Cardiac septum (tissue), 1 donor: ENCODE results near the gene KIF3B. TPM values are rescaled to one million over a fixed set of nuclear protein-coding genes. Genes with fewer than 3 reads are reported as not detected.
"Not testable (repeated sequence)": the region's sequence is repeated elsewhere in the genome, so short reads cannot be mapped to it uniquely, and the experiment has no call there.

Source experiments
- DNase-seq: peaks from one replicate; pipeline ENCODE4 v3.0.0-alpha.2; 2020; ENCODE audit warnings: low spot score
- intact Hi-C: fragments of 100-400 bp; cut with DNase I; formaldehyde crosslinking; loops from one replicate; pipeline ENCODE4 v1.14.0; 2022
- total RNA-seq: library from RNA; stranded (reverse); fragmentation: NEBNext Ultra II Directional; extraction: Animal tissue kit (Norgen Biotek cat#: 25700); gene quantifications from one replicate; pipeline ENCODE4 v1.2.1, GENCODE V29; 2021
- donor health status: DM: no; HTN: no; CAD: no.

The KIF3B gene
- total RNA-seq, 1 donor from 2014 or later: 17.3 TPM

DNA sequence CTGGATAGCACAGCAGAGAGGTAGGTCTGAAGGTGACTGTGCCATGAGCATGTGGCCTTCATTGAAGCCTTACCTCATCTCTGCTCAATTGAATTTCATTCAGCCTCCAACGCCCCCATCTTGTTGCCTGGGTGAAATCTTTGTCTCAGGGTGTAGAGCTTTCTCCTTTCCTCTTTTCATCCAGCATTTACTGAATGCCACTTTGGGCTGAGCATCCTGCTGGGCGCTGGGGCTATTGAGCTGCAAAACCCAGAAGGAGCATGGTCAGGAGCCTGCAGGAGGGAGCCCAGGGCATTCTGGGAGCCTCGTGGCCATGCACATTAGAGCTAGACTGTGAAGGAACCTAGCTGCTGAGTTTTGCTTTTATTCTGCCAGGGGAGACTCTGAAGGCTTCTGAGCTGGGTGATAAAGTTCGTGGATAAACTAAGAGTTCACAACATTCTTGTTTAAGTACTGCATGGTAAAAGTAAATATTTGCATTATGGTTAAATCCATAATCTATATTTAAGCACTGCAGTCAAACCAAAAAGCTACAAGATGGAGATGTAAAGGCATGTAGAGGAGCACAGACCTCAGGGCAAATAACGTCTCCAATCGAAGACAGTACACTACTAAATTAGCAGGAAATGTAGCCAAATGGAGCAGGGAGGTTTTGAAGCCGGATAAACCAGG lies 67.5 kb downstream of the KIF3B start:
- no peak for DNase-seq
- intact Hi-C loops: no loop called here

DNA sequence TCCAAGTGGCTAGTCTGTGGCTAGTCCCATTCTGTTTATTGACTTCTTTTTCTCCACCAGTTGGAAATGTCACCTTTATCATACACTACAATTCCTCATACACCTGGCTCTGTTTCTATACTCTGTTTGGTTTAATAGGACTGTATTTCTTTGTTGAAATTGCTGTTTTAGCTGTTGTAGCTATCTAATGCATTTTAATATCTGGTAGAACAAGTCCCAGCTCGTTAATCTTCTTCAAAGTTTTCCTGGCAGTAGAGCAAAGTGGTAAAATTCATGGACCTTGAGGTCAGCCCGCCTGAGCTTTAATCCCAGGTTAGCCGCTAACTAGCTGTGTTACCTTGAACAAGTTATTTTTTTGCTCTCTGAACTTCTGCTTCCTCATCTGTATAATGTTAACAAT lies 70.8 kb downstream of the KIF3B start:
- no peak for DNase-seq

DNA sequence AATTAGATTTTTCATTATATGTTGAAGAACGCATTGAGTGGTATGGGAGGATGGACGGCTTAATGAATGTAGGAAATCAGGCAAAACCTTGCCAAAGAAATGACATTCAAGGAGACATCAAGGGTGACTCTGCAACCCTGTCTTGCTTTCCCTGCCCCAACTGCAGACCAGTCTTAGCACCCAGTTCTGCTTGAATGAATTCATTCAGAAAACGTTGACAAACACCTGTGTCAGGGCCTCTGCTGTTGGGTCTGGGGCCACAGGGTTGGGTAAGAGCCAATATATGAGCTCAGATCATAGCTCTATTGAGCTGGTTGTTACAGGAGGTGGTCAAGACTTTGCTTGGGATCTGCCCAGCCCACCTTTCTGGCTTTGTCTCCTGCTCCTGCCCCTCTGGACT lies 73.0 kb downstream of the KIF3B start:
- intact Hi-C loops: no loop called here
- no peak for DNase-seq

More for the DNA sequence above, 70.8 kb downstream of the KIF3B start:
- intact Hi-C loops: no loop called here

DNA sequence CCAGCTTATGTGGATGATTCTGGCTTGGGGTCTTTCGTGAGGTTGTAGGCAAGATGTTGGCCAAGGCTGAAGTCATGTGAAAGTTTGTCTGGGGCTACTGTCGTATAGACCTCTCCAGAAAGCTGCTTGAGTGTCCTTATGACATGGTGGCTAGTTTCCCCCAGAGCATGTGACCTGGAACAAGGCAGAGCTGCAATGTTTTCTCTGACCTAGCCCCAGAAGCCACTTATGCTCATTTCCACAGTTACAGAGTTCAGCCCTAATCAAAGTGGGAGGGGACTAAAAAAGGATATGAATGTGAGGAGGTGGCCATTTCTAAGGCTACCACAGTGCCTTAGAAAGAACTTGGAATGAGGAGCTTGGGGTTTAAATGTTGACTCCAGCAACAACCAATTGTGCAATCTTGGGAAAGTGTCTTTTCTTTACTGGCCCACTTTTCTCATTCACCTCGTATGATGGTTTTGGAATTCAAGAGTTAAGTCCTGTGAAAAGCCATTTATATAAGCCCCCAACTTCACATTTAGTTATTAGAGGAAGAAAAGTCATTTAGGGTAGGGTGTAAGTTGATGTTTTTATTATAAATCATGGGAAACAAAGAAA lies 74.8 kb downstream of the KIF3B start:
- DNase-seq: no peak
- intact Hi-C loops: no loop called here

DNA sequence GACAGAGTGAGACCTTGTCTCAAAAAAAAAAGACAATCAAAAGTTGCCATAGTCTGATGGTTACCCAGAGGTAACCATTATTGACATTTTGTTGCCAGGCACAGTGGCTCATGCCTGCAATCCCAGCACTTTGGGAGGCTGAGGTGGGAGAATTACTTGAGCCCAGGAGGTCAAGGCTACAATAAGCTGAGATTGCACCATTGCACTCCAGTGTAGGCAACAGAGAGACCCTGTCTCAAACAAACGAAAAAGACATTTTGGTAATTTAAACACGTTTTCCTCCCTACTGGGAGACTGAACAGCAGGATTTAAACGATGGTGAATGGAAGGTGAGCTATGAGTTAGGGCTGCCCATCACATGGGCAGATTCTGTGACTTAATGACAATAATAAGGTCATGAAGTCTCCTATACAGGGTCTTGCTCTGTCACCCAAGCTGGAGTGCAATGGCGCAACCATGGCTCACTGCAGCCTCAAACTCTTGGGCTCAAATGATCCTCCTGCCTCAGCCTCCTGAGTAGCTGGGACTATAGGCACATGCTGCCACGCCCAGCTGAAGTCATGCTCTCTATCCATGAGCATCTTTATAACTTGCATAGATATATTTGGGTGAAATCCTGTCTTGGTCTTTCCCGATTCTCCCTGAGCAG lies 76.5 kb downstream of the KIF3B start:
- DNase-seq: no peak
- intact Hi-C loops: no loop called here

DNA sequence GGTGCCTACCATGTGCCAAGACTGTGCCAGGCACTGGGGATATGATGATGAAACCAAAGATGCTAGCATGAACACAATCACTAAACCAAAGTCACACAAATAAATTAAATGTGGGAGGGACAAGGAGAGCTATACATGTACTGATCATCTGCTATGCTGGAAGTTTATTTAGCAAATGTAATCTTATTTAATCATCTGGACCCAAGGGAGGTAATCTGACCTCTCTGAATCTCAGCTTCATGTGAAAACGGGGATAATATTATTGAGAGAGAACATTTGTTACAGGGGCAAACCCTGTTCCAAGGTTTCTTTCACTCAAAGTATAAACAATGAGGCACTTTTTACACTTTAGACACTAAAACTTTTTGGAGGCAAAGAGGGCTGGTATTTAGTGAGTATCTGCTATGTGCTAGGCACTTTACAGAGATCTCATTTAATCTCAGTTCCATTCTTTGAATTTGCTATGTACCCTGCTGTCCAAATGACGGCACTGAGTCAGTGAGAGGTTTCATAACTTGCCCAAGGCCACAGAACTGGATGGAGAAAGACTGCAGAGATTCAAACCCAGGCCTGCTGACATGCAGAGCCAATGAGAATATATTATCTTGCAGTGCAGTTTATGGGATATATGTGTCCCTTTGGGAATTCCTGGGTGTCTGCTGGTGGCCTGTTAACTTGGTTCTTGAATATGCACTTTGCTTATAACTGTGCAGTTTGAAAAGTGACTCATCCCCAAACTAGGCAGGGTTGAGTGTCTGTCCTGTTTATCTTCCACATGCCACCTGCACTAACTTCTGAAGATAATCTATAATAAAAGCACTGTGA lies 77.4 kb downstream of the KIF3B start:
- intact Hi-C loops: loop anchor here (5.0 kb wide), 3 partner anchors 78 to 148 kb away; partner anchors contain the start of genes KIF3B, PLAGL2 and POFUT1
- DNase-seq: no peak

DNA sequence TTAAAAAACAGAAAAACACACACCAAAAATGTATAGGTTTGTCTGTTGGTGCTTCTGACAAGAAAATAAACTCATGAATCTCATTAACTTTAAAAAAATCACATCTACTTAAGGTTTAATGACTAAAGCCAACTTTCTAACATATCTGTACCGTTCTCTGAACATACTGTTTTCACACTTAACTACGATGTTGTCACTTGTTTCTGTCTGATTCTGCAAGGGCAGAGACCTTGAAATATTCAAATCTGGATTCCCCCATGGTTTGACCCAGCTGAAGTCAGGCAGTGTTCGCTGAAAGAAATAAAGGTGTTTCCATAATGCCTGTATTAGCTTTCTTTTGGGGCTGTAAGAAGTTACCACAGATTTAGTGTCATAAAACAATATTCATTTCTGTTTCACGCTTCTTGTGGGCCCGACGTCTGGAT lies 78.0 kb downstream of the KIF3B start:
- intact Hi-C loops: loop anchor here (5.0 kb wide), 3 partner anchors 78 to 148 kb away; partner anchors contain the start of genes KIF3B, PLAGL2 and POFUT1
- DNase-seq: no peak

DNA sequence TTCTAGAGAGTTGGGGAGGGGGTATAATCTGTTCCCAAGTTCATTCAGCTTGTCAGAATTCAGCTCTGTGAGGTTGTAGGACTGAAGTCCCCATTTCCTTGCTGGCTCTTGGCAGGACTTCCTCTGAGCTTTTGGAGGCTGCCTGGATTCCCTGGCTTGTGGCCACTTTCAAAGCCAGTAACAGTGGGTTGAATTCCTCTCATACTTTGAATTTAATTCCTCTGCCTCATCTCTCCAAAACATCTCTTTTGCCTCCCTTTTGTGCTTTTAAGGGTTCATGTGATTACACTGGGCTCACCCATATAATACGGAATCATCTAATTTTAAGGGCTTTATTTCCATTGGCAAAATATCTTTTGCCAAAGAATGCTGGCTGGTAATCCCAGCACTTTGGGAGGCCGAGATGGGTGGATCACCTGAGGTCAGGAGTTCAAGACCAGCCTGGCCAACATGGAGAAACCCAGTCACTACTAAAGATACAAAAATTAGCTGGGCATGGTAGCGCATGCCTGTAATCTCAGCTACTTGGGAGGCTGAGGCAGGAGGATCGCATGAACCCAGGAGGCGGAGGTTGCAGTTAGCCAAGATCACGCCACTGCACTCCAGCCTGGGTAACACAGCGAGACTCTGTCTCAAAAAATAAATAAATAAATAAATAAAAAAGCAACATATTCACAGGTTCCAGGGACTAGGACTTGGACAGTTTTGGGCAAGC lies 78.6 kb downstream of the KIF3B start:
- DNase-seq: not testable (repeated sequence)
- intact Hi-C loops: loop anchor here (5.0 kb wide), 3 partner anchors 79 to 149 kb away; partner anchors contain the start of genes KIF3B, PLAGL2 and POFUT1

DNA sequence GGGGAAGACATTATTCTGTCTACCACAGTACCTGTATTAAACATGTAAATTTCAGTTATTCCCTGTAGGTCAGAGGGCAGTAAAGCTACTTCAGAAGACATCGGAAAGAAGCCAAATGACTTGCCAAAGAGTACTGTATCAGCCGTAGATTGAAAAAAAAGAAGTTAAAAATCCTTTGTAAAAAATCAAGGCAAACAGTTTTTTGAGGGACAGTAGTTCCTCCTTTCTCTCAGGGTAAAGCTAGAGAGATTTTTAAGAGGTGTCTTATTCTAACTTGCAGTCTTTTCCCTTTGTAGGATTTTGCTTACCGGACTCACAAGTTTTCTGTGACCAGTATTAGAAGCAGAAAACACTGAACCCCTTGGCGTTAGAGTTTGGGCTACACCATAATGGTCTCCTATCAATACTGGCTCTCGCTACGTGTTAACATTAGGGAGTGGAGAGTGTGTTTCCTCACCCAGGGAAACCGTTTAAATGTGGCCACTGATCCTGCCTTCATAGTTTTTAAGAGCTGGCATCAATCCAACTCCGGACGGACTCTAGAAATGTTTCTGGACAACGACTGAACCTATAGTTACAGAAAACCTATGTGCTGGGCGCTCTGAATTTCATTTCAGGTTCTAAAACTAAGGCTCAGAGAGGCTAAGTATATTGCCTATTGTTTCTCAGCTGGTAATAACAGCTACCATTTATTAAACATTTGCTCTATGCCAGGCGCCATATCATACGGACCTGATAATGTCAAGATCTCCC lies 79.3 kb downstream of the KIF3B start:
- intact Hi-C loops: loop anchor here (5.0 kb wide), 3 partner anchors 79 to 149 kb away; partner anchors contain the start of genes KIF3B, PLAGL2 and POFUT1
- no peak for DNase-seq

DNA sequence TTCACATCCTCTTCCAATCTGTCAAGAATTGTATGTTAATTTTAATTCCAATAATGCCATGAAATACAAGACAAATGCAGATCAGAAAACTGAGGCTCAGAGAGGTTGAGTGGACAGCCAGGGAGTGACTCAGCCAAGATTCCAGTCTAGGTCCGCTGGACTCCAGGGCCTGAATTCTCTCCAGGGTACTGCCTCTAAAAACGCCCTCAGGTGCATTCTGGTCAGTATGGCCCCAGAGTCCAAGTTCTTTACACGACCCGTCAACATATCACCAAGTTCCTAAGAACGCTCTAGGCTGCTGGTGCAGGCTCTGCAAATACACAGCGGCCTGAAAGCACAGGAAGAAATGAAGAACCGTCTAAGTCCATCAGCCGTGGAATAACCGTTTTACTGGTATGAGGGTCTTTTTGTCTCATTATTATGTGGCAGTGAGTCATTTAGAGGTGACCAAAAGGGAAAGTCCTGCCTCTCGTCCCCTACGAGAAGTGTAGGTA lies 80.0 kb downstream of the KIF3B start:
- DNase-seq: no peak
- intact Hi-C loops: loop anchor here (5.0 kb wide), 3 partner anchors 80 to 150 kb away; partner anchors contain the start of genes KIF3B, PLAGL2 and POFUT1

DNA sequence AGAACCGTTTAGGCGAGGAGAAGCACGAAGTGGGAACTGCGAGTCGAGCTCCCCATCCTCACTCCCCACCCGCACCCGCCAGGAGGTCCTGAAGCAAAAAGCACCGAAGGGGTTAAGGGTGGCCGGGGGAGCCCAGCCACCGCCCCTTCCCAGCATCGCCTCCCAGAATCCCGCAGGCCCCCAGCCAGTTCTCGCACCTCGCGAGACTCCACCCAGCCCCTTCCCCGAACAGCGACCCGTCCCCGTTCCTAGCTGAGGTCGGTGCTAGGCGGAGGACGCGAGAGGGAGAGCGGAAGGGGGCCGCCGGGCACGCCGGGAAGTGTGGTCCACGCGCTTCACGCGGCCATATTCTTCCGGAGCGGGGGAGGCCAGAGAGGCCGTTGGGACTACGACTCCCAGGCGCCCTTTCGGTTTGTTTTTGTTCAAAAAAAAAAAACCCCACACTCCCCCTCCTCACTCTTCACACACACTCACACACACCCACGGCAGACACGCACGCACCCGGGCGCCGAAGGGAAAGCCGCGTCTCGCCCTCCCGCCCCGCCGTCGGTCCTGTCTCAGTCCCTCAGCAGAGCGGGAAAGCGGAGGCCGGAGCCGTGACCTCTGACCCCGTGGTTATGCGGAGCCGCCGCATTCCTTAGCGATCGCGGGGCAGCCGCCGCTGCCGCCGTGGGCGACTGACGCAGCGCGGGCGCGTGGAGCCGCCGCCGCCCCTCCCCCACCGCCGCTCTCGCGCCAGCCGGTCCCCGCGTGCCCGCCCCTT lies 80.6 kb downstream of the KIF3B start, which contains the start of gene ASXL1:
ASXL1 (plus strand) TSS at position 463 of the 763 bp plus-strand sequence. CDS start 445 bp downstream, outside the sequence.
- intact Hi-C loops: loop anchor here (2.0 to 5.0 kb wide), 4 partner anchors 81 to 249 kb away; partner anchors contain the start of genes KIF3B, PLAGL2, POFUT1 and TM9SF4
- DNase-seq: peak; percentile 99

DNA sequence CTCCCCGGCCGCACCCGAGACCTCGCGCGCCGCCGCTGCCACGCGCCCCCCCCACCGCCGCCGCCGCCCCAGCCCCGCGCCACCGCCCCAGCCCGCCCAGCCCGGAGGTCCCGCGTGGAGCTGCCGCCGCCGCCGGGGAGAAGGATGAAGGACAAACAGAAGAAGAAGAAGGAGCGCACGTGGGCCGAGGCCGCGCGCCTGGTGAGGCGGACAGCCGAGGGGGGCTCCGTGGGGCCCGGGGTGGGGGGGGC lies 81.1 kb downstream of the KIF3B start:
- intact Hi-C loops: loop anchor here (2.0 to 5.0 kb wide), 4 partner anchors 81 to 250 kb away; partner anchors contain the start of genes KIF3B, PLAGL2, POFUT1 and TM9SF4
- no peak for DNase-seq

DNA sequence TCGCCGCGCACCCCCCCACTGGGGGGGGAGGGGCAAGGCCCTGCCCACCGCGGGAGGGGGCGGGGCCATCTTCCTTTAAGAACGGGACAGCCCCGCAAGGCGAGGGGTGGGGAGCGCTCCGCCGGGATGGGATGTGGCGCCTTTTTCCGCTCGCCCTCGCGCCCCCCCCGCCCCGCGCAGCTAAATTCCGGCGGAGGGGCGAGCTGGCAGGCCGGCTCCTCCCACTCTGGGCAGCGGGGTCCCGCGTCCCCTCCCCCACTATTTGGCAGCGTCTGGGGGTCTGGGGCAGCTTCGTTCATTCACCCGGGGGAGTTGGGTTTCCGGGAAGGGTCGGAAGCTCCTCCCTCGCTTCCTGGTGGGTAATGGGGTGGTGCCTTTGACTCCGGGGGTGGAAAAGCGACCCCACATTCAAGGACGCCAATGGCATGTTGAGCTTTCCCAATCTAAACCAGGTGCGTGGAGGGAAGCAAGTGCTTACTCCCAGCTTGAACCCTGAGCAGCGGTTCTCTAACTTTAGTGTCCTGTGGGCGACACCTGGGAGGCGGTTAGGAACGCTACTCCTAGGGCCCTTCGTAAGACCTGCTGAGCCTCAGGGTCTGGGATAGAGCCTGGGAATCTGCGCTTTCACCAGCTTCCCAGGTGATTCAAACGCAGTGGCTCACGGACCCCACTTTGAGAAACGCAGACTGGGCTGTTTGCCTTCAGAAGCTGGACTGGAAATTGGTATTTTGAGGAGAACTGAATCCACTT lies 81.6 kb downstream of the KIF3B start:
- intact Hi-C loops: loop anchor here (1.0 to 5.0 kb wide), 5 partner anchors 74 to 250 kb away; partner anchors contain the start of genes KIF3B, PLAGL2, POFUT1 and TM9SF4
- DNase-seq: peak; percentile 88

DNA sequence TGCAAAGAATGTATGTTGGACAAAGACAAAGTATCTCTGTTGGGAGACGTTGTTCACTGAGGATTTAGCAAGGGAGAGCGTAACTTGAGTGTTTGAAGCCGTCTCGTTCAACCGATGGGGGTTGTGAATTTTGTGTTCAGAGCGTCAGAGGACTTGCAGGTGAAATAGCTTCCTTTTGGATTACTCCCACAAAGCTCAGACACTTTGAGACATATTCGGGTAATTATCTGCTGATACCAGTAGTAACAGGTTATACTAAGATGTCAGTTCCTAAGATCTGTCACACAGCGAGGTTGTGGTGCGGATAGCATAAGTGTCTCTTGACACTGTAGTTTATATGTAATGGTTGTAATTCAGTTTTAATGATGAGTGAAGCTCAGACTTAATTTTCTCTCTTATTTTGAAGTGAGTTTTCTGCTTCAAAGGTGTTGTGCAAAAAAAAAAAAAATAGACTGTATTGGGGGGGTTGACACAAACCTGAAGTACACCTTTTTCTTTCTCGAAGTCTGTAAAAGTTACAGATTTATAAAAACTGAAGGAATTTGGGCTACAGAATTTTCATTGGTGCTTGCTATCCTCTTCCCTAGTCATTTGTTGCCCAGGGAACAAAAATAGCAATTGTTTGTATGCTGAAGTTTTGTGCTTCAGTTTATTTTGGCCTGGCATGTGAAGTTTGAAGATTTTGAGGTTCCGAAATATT lies 82.3 kb downstream of the KIF3B start:
- intact Hi-C loops: loop anchor here (1.0 to 5.0 kb wide), 5 partner anchors 74 to 251 kb away; partner anchors contain the start of genes KIF3B, PLAGL2, POFUT1 and TM9SF4
- no peak for DNase-seq

DNA sequence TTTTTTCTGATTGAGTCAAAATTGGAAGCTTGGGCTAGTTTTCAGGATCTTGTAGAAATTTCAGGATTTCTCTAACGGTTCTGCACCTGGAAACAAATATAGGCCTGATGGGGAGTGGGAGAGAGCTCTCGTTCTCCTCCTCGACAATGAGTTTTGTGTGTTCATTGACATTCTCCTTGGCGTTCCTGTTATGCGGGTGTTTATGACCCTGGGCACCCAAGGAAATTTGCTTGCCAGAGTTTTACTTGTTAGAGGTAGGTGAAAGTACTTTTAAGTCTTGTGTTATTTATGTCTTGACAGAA lies 82.8 kb downstream of the KIF3B start:
- intact Hi-C loops: no loop called here
- no peak for DNase-seq

DNA sequence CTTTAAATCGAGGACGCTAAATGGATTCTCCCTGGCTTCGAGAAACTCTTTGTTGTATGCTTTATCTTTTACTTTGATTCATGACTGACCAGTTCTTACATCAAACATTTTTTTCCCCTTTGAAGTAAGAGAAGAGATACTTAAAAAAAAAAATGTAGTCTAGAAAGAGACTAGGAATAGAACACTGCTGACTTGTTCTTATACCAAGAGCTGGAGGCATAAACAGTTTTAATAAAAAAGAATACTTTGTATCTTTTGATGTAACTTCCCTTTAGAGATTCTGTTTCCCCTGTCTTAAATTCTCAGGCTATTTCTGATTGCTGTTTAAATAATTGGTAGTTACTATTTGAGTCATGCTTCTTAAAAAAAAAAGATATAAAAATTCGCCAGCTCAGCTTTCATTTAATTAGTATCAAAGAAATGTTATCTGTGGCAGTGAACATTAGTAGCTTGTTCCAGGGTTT lies 85.5 kb downstream of the KIF3B start:
- intact Hi-C loops: no loop called here
- DNase-seq: no peak
